ENCODE measurements around the gene HYDIN.

DNA sequence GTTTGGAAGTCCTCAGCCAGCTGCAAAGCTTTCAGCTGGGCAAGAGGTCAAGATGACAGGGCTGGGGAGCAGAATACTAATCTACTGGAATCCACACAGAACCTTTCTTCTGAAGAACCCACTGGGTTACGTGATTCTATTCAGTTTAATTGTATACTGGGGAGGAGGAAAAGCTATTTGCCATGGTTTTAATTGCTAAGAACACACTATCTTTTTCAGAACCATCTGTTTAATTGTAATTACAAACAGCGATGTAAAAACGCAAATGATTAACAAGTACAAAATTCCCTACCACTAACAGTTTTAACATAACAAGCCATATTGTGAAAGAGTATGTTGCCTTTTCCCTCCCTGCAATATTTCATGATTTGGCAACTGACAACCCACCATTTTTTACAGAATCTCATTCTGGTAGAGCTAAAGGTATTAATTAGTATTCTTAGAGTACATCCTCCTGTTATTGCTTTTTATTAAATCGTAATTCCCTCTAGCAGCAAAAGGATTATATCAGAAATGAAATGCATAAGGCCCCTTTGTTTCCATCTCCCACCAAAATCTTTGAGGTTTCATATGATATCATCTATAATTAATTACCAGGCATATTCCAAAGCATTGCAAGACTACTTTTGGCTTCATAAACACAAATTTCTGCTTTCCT, 12.1 kb downstream of the HYDIN start:
- TF ChIP-seq NFRKB (IDR thresholded peaks at IDR 0.05; ENCODE audit: low read depth) = no peak
- TF ChIP-seq ZNF77 (CRISPR knock-in tag; IDR thresholded peaks at IDR 0.05) = no peak
- TF ChIP-seq NFIX (CRISPR knock-in tag; IDR thresholded peaks at IDR 0.05; ENCODE audit: low read depth) = no peak
